HT-29 (cell line): Measurements from ENCODE around the gene PRKCA. TPM values are rescaled to one million over a fixed set of nuclear protein-coding genes. Genes with fewer than 3 reads are reported as not detected.
"Not testable (repeated sequence)": the region's sequence is repeated elsewhere in the genome, so short reads cannot be mapped to it uniquely, and the experiment has no call there.

Experiments
- DNase-seq: peaks from one replicate; pipeline ENCODE4 v3.0.0-alpha.2; 2015; ENCODE audit warnings: low spot score
- total RNA-seq: library from RNA; depleted of rRNA; stranded (reverse); fragments of >200 nt; shearing (Covaris generic); gene quantifications from 2 replicates; pipeline ENCODE4 v1.2.3, GENCODE V29; 2014

PRKCA gene
- total RNA-seq, 1 experiment from 2014 or later, result 7.1 TPM

DNA sequence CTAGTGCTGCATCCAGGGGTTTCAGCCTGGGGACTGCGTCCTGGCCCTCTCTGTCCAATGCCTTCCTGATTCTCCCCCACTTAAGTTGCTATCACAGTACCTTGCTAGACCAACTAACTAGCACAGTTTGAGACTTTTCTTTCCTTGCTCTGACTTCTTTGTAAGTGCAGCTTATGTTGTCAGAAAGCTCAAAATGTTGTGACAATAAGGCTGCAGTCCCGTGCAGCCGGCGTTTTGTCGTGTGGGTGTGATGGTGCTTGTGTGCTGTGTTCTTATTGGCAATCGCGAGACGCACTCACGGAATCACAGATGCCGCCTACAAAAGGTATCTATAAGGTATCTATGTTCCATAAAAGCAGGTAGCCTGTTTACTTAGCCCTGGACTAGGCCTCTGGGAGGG is 132.8 kb downstream of the PRKCA start:
- no peak for DNase-seq

- DNase-seq, result no peak
Observed at GRCh38 chr17:66436631-66437030, 134.2 kb downstream of the PRKCA start.

GRCh38 chr17:66437476-66438026 is 135.1 kb downstream of the PRKCA start:
- no peak for DNase-seq

DNA sequence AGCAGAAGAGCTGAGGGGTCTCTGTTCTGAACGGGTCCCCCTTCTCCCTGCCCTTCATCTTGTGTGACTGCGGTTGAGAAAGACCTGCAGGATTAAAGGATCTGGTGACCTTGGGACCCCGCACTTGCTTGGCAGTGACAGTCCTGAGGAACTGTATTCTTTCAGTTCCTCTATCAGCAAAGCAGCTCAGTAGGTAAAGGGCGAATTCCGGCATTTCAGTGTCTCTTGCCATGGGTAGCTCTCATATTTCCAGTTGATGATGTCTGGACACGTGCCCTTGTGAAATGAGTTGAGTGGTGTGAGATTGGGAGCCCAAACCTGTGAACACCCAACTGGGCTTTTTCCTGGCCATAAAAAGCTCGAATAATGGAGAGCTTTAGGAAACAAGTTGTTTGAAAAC is 135.7 kb downstream of the PRKCA start:
- DNase-seq, result no peak

DNA sequence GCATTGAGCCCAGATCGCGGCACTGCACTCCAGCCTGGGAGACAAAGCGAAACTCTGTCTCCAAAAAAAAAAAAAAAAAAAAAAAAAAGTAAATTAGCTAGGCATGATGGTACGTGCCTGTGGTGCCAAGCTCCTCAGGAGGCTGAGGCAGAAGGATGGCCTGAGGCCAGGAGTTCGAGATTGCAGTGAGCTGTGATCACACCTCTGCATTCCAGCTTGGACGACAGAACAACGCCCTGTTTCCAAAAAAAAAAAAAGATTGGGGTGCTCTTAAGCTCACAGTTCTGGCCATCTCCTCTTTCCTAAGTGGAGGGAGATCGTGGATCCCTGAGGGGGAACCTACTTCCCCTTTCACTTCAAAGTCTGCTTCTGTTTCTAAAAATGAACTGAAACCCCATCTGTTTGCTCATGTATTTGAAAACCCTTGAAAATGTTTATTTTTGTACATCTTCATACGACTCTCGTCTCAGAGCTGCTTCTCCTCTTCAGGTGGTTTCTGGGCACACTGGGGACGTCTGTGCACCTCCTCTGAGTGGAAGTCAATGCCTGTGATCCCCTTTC is 138.8 kb downstream of the PRKCA start:
- no peak for DNase-seq

DNA sequence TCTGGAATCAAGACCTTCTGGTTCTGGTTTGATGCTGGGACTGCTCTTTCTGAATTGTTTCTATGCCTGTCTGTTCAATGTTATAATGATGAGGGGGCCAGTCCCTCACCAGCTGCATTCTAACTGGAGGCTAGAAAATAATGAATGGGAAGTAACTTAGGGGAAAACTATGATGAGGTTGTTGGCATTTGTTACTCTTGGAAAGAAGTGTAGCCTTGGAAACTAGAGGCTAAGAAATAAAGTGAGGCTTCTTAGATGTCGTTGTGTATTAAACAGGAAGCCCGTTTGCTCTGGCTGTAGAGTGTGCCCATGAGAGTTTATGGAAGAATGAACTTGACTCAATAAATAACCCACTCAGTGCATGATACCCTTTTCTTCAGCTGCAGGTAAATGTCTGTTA is 140.8 kb downstream of the PRKCA start:
- DNase-seq, result no peak

DNA sequence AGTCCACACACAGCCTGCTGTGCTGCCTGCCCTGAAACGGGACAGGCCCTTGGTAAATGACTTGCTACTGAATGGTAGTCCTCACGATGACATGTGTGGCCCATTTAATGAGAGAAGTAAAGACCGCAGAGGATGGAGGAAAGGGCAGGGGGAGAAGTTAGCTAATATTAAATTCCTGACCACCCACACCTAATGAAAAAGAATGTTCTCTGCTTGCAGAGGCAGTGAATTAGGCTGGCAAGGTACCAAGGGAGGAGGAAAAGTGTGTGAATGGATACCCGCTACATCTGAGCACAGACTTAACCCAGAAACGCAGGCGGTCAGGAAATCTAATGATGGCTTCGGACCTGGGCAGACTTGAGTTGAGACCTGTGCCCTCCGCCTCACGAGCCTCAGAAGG is 141.2 kb downstream of the PRKCA start:
- DNase-seq, result no peak

- no peak for DNase-seq
Observed at GRCh38 chr17:66444031-66444430, 141.6 kb downstream of the PRKCA start.

DNA sequence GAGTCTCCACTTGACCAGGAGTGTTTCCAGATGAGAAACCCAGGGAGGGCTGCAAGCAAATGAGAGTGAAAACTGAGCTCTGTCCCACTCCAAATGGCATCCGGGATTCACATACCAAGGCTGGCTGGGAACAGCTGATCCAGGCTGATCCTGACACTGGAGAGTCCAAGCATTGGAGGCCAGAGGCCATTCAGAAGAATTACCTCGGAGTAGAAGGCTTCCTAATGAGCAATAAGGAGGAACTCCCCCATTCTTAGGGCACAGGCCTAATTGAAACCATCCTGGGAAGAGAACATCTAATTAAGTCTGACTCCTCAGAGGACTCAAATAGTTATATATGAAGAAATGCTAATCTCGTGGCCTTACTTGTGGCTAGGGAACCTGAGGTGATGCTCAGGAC is 142.8 kb downstream of the PRKCA start:
- DNase-seq, result no peak

DNA sequence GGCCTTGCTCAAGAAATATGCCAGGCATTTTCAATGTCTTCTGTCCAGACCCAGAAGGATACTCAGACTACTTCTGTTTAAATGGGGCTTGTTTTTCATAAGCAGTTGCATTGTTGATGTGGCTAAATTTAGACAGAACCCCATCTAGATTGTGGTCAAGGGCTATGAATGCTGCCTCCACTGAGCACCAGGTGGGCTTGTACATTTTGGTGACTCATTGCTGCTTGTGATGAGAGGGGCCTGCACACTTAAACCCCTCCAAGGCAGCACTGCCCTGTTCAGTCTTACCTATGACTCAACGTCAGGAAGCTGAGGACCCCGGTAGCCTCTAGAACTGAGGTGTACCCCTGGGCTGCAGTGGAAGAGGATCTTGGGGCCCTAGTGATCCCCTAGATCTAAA is 144.0 kb downstream of the PRKCA start:
- DNase-seq, result no peak

GRCh38 chr17:66447159-66447558 is 144.7 kb downstream of the PRKCA start:
- no peak for DNase-seq

DNA sequence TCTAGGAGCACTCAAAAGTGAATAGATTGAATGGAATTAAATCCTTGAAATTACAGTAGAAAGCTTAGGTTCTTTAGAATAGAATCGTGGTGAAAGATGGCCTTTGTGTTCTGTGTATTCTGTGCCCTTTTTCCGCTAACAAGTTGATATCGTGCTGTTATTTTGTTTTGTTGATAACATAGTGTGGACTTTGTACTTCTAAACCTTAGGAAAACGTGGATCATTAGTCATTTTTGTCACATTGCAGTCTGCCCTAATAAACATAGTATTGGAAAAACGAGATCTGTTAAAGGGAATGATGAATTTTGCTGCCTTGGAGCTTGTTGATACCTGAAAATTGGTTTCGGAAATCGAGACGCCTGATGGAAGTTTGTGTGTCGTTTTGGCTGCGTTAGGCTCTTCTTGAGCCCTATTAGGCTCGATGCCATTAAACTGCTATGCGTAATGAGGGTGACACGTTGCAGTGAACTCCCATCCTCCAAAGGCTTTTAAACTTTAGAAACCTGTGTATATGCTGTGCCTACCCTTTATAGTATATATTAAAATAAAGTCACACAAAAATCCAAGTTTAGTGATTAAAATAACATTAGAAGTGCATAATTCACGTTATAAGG is 145.7 kb downstream of the PRKCA start:
- DNase-seq, result no peak

DNA sequence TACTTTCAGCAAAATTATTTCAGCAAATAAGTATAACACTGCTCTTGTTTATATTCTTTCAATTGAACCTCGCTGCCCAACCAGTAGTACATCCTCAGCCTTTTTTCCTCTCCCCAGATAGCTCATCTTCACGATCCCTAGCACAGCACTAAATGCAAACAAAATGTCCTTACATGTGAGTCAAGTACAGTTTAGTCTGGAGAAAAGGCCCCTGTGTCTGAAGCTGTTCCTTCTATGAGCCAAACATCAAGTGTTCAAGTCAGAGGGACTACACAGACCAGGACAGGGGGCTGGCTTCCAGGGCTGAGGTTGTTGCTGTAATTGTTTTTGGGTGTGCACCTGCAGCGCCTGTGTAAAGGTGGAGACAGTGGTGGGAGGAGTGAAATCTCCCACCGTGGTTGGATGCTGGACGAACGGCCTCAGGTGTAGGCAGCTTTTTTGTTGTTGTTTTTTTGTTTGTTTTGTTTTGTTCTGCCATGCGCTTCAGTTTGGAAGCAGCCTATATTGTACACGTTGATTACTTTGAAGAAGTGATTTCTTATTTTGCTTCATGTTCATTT is 147.1 kb downstream of the PRKCA start:
- no peak for DNase-seq

DNA sequence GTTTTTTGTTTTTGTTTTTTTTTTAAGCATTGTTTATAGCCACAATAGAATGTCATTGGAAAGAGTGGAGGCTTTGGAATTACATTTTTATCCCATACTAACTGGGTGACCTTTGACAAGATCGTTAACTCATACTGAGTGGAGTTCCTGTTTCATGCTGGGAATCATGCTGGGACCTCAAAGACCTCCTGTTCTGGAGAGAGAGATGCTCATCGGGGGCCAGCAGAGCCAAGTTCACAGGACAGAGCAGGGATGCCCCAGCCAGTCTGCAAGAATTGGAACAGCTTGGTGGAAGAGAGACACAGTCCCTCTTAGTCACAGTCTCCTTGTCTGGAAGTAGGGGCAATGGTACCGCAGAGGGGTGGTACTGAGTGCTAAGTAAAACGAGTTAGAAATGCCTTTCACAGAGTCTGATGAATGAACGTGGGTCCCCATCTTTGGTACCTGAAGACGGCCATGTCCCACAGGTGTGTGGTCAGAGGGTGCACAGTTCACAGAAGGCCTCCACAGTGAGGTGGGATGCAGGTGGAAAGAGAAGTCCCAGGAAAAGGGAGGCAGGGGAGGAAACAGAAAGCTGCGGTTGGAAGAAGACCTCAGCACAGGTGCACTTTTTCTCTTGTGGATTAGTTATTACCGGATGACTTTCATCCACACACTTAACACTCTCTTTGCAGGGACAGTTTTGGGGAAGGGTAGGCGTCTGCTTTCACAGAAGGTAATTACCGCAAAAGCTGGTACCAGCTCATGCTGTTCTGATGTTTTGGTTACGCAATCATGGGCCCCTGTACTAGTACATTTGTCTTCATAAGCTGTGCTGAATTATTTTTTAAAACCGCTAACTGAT is 147.8 kb downstream of the PRKCA start:
- DNase-seq, result no peak

GRCh38 chr17:66450852-66451158 is 148.4 kb downstream of the PRKCA start:
- no peak for DNase-seq

GRCh38 chr17:66451188-66452149 is 149.1 kb downstream of the PRKCA start:
- DNase-seq, result peak; percentile 47

GRCh38 chr17:66455060-66455459 is 152.6 kb downstream of the PRKCA start:
- DNase-seq, result no peak

GRCh38 chr17:66457499-66457898 is 155.1 kb downstream of the PRKCA start:
- DNase-seq, result not testable (repeated sequence)

DNA sequence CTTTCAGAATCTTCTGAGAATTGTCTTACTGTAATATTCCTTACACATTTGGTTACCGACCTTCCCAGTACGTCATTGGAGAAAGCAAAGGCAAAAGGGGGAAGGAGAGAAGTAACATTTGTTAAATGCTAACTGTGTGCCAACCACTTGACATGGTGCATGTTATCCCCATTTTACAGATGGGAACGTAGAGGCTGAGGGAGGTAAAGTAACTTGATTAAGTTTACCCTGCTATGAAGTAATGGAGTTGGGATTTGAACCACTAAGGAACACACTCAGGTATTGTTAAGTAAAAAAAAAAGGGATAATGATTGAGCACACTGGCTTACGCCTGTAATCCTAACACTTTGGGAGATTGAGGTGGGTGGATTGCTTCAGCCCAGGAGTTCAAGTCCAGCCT is 156.4 kb downstream of the PRKCA start:
- no peak for DNase-seq

DNA sequence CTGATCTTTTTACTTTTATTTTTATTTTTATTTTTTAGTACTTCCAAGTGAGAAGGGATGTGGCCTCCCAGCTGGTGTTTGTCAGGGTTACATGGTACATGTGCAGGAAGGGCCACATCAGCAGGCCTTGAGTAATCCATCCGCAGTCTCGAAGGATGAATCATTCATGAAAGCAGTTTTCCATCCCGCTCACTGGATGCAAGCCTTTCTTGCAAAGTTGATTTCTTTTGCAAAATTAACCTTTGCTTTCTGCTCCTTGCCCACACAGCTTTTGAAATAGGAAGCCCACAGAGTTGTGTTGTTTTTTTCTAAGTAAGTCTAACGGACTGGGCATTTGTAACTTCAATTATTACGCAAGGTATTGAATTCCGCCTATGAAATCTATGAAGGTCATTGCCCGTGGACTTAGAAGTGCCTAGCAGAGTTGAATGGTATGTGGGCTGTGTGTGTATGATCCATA is 157.4 kb downstream of the PRKCA start:
- DNase-seq, result peak; percentile 69

- DNase-seq, result no peak
Observed at GRCh38 chr17:66460558-66460957, 158.1 kb downstream of the PRKCA start.
